Posterior cingulate gyrus (tissue), 11 donors: ENCODE data around the gene RUNX1.
"Not testable (repeated sequence)": the region's sequence is repeated elsewhere in the genome, so short reads cannot be mapped to it uniquely, and the experiment has no call there.

Experiments used
- DNase-seq, 10 donors: peaks; one replicate each; pipeline versions ENCODE4 v3.0.0 to v3.0.0-alpha.2; 2020 to 2021; ENCODE audit warnings: mixed read lengths in 3 of 10
- intact Hi-C: fragments of 100-400 bp; cut with DNase I; formaldehyde crosslinking; loops from one replicate; pipeline ENCODE4 v1.15.1; 2023

The RUNX1 gene

DNA sequence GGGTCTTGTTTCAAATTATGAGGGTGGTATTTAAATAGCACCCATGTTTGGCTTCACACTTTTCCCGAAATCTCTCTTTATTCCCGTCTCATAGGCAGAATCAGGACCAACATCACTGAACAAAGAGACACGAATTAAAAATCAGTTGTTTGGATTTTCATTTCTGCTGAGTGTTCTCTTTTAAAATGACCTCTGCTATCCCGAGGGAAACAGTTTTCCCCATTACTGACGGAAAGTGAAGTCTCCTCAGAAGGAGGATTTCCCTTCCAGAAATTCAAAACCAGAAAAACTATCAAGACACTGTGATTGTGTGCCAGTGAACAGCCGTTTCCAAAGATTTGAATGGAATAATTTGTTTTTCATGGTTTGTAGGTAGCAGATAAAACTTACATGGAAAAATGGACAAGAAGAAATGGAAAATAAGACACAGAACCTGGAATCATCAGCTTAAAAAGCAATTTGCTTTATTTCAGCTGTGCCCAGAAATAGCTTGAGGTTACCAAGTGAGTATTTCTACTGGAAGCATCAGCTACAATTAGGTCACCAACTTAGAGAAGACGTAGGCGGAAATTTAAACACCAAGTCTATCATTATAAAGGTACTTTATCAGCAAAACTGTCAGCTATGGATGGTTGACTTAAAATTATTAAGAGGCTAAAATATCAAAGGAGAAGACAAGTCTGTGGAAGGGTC lies 68.5 kb downstream of the RUNX1 start:
- no peak for DNase-seq
- intact Hi-C loops: loop anchor here (10.0 kb wide), 1 partner anchor 64 kb away; the partner anchor contains the start of gene RUNX1

DNA sequence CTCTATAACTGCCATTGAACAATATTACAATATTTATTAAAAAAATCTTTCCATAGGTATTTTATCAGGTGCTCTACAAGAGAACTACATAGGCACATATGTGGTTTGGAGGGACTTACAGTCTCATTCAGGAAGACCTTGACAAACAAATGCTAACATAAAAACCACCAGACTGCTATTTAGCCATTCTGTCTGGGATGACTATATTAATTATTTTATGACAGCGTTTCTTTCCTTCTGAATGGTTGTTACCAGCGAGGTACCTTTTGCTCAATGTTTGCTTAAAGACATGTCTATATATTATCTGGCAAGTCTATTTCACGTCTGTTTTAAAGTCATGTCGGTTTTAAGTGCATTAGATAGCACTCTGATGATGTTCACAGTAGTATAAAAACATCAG lies 69.7 kb downstream of the RUNX1 start:
- intact Hi-C loops: no loop called here

DNA sequence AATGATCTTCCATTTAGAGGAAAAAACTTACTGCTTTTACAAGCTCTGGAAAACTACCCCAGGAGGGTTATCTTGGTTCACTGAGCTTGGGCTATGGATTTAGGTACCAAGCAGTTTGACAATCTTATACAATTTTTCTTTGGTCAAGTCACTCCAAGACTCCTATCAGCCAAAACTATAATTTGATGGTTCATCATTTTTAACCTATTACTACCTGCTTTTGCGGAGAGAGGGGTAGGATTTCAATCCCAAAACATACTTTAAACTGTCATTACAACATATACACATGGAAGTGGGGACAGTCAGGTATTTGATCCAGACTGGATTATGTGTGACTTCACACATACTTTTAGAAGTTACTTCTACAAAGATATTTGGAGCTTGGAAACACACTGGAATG lies 71.8 kb downstream of the RUNX1 start:
- intact Hi-C loops: no loop called here
- DNase-seq: no peak

More for the DNA sequence above, 69.7 kb downstream of the RUNX1 start:
- DNase-seq: no peak

DNA sequence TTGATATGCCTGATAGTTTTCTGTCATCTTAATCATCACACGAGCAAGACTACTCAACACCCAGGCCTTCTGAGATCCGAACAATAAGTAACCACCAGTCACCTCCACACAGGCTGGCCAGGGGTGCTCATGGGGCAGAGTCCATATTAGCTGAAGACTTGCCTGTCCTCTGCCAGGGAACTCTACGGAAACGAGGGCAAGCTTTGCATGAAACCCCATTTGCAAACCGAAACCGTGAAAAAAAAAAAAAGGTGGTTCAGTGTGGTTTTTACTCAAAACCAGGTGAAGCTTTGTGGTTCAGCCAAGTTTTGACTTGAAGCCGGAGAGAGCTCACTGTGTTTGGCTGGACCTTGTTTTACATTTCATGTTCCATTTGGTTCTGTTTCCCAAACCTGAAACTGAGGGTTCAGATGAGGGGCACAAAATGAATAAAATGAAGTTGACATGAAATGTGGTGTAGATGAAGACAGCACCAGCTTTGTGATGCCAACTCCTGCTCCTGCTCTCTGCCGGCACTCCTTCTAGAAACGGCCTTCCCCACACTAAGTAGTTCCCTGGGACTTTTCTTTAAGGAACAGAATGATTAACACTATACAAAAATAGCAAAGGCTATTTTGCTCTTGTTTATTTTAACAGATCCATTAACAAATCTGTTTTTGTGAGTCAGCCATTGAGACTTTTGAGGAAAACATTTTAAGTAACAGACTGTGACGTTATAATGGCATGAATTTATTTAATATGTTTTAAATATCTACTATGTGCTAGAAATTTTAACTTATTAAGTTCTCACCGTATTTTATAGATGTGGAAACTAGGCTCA lies 74.7 kb downstream of the RUNX1 start:
- no peak for DNase-seq
- intact Hi-C loops: no loop called here

DNA sequence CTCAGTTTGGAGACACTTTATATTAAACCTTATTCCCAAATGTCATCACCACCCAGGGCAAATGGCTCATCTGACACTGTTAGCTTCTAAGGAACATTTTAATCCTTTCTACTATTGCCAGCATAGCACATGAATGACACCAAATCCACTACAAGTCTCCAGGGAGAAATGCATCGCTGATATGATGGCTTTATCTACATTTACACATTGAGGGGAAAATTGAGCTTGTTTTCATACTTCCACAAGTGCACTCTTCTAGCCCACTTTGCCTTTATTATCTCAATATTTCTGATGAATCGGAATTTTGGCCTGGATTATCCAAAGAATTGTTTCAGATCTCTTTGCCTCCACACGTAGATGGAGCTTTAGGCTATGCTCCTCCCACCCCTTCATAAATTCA lies 75.4 kb downstream of the RUNX1 start:
- intact Hi-C loops: no loop called here
- no peak for DNase-seq

DNA sequence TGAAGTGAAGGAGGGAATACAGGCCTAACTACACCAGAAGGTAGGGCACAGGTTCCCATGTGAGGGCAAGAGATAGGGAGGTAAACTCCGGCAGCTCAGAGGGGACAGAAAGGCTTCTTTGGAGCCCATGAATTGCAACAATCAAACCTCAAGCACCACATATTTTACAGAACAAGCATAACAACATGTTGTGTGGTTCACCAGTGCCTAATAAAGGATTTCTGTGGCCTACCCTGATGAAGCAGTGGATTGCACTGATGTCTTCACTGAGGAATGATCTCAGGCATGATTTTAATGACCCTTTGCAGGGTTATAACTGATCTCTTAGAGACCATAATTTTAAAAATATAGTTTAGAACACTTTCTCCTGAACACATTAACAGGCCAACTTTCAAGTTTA lies 77.4 kb downstream of the RUNX1 start:
- no peak for DNase-seq
- intact Hi-C loops: no loop called here

DNA sequence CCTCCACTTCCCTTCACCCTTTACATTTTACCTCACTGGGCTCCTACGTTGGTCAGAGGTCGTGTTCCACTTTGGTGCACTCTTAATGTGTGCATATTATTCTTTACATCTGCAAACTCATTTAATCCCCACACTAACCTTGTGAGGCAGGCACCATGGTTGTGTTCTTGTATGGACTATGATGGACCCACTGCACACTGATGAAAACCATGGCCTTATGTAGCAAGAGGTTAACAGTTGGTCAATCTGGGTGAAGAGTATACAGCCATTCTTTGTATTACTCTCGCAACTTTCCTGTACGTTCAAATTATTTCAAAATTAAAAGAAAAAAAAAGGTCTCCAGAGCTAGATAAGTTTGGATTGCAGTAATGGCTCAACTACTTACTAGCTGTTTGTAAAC lies 78.5 kb downstream of the RUNX1 start:
- DNase-seq: no peak
- intact Hi-C loops: no loop called here

DNA sequence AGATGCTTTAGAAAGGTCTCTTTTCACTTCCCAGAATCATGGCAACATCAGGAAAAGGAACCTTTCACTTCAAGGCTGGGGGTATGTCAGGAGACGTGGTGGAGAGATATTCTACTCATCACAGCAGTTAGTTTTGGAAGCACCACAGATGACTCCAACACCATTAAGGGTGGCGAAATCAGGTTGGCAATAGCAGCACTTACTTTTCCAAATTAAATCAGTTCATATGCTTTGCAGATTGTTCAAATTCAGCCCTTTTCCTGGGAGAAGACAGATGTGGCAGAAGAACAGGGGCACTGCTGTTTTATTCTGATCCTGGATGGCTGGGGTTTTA lies 79.0 kb downstream of the RUNX1 start:
- intact Hi-C loops: no loop called here
- DNase-seq: no peak

DNA sequence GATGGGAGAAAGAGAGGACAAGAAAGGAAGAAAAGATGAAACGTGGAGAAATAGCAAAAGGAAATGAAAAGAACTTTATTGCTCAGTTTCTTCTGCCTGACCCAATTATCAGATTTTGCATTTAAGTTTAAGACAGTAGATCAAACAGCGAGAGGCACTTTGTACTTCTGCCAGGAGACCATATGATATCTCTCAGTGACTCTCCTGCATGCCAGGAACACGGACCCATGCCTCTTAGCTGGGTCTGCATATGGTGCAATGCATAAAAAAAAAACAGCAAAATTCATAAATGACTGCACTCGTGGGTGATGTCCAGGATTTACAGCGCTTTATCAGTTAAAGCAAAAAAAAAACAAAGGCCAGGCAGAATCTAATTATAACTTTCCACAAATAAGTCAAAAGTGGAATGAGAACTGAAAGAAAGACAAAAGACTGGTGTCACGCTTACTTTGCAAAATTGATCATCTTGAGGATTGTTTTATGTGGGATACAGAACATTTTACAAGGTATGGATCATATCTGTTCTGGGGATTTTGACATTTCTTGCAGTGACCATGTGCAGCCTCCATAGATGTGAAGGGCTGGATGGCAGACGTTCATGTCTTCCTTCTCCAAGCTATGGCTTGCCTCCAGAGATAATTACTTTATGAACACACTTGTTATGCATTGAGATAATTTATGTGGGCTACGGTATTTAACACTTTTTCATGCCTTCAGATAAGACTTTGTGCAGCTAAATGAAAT lies 79.5 kb downstream of the RUNX1 start:
- intact Hi-C loops: no loop called here
- DNase-seq: no peak

DNA sequence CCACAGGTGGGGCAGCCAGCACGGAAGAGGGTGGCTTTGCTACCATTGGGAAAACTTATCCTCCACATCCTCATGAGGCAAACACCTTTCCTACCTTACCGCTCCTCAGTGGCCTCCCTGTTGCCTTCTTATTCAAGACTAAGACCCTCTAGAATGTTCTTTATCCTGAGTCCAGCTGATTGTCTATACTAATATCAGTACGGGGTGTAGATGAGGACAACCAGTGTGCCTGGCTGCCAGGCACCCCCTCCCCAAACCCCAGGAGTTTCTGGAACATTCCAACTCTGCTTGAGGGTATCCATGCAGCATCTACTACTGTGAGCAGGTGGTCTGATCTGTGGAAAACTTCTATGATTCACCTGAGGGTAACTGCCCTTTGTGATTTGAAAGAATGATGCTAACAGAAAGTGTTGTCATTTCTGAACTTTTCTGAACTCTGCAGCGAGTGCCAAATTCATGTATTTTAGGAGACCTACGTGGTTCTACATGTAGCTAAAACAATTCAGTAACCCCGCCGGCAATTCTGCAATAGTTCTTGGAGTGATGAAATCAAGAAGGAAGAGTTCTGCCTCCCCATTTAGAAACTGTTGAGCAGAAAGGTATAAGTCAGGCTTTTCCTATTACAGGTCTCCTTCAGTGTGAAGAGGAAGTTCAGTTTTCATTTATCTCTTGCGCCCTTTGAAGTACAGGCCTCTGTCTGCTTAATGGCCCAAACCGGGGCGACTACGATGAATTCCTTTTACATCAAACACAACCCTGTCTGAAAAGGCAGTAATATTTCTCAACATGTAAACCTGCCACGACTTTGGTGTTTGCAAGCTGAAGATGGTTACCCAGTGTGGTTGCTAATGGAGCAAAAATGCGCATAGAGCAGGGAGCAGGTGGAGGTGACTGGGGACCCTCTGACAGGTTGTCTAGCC lies 80.4 kb downstream of the RUNX1 start:
- no peak for DNase-seq
- intact Hi-C loops: no loop called here

DNA sequence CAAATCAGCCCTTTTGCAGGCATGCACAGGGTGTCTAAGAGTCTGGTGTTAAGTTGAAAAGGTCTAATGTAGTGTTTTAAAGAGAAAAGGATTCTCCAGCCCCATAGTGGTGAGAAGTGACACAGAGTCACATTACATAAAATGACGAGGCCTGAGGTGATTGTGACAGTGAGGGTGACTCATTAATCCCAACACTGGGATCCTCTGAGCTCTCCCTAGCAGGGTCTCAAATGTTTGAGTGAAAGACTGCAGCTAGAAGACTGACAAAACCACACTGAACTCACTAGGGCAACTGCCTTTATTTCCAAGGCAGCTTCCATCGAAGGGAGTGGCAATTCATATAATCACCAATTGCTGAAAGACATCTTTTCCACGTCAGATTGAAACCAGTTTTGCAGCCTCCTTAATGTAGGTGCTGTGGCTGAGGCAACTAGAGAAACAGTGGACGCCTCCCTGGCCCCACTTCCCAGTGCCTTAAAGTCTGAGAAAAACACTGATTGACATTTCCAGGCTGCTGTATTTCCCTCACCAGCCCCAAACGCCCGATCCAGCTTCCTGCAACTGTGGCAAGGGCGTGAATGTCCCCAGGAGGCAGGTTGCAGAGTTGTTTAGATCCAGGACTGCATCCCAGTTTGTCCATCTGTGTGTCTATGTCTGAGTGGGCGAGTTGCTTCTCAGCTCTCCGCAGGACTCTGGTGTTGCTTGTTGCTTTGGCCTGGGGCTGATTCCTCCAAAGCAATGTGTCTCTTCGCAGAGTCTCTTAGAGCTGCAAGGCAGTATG lies 81.4 kb downstream of the RUNX1 start:
- intact Hi-C loops: no loop called here
- DNase-seq: no peak

DNA sequence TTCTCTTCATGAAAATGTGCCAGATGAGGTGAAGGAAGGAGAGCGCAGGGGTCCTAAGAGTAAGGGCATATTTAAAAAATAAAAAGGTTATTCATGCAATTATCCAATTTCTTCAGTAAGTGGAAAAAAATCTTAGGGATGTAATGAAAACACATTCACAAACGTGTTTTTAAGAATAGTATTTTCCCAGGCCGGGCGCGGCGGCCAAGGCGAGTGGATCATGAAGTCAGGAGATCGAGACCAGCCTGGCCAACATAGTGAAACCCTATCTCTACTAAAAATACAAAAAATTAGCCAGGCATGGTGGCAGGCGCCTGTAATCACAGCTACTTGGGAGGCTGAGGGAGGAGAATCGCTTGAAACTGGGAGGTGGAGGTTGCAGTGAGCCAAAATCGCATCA lies 82.2 kb downstream of the RUNX1 start:
- intact Hi-C loops, DNase-seq: not testable (repeated sequence)

DNA sequence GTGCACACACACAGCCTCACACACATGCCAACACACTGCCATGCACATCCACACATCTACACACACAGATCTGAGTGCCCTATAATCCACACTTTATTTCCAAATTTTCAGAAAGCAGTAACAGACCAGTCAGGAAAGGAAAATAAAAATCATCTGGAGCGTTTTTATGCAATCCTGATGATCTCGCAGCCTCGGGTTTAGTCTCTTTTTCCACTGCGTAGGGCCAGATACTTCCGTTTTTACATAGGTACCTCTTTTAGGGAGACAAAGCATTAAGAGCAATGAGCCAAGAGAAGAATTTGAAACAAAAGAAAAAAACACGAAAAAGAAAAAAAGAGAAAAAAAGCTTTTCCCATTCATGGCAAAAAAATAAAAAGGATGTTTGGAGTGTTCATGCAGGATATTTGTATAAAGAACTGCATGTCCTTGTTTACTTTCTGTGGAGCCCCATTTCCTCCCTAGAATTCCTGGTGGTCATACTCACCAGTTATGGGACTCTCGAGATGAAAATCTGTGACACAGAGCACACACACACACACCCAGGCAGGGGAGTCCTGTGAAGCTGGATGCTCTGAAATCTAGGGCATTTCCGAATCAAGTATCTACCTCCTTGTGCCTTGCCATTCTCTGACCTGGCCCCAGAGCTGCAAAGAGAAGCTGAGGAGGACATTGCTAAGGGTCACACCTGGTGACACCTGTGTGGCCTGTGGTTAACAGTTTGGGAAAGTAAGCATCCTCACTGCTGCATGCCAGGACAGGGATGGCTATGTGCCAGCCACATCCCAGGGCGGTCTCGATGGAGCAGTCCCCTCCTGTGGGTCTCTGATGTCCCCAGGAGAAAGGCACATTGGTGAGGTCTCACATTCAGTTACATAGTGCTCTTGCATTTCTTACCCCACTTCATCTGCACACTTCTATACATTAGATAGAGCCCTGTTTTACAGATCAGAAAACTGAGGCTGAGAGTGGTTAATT lies 83.6 kb downstream of the RUNX1 start:
- DNase-seq: no peak
- intact Hi-C loops: no loop called here

DNA sequence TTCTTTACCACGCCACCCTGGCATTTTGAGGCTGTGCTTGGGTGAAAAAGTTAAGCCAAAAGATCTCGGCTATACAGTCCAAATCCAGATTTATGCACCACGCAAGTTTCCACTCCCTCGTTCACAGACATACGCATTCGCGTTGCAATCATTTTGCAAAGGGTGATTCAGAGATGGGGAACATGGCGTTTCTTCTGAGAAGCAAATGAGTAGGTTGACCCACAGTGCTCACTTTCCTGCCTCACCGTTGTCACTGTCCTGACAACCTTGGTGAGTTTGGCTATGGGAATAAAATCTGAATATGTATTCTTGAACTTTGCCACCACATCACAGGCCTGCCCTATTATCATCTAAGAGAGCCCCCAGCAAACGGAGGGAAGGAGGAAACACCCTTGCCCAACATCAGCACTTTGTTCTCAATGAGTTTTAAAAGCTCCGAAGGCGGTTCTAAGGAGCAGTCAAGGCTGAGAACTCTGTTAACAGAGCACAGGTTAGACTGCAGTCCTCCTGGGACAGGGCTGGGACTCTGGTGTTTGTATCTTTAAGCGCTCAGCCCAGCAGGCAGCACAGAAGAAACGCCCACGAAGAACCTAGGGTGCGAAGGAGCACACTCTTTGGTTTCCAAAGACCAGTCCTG lies 86.4 kb downstream of the RUNX1 start:
- no peak for DNase-seq
- intact Hi-C loops: loop anchor here (1.0 kb wide), 1 partner anchor 13 kb away; no protein-coding TSS in a partner anchor

DNA sequence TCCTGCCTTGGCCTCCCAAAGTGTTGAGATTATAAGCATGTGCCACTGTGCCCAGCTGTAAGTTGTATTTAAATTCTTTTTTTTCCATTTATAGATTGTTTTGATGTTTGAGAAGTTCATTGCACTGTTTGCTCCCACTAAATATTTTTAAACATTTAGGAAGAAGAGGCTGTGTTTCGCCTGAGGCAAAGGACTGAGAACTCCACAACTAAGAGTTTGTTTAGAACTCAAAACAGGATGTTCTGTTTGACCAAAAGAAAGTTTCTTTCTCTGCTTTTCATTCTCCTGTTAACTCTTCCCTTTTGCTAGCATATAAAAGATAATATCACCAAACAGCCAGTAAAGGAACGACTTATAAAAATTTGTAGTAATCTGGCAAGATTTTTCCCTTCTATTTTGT lies 87.0 kb downstream of the RUNX1 start:
- no peak for DNase-seq
- intact Hi-C loops: loop anchor here (1.0 kb wide), 1 partner anchor 13 kb away; no protein-coding TSS in a partner anchor

DNA sequence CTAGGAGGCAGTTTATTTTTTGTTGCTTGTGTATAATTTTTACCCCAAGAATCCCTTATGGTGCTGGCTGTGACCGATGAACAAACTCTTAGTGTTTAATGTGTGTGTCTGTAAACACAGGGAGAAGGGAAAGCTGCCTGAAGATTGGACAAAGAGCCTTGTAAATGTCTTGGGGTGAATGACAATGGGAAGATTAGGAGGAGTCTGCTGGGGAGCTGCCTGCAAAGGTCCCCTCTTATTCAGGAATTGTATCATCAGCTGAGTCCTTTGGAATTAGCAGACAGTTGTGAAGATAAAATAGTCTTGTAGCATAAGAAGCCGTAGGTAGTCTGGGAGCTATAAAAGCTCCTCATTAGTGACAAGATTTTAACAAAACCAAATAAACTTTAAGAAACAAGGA lies 88.4 kb downstream of the RUNX1 start:
- intact Hi-C loops: no loop called here
- no peak for DNase-seq

DNA sequence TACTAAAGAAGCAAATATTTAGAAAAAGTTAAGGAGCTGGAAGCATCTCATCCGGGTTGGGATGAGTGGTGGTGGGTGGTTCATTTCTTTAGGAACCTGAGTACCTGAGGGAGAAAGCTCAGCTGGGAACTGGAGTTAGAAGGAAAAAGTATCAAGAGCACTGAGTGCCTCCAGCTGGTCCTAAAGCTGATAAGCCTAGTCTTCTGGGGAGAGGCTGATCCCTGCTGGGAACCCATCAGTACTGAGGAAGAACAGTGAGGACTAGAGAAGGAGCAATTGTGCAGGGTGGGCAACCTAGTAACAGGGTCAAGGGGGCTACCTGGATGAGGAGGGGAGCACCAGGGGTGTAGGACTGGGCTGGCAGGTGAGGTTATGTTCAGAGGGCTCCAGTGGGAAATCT lies 89.5 kb downstream of the RUNX1 start:
- no peak for DNase-seq
- intact Hi-C loops: no loop called here

DNA sequence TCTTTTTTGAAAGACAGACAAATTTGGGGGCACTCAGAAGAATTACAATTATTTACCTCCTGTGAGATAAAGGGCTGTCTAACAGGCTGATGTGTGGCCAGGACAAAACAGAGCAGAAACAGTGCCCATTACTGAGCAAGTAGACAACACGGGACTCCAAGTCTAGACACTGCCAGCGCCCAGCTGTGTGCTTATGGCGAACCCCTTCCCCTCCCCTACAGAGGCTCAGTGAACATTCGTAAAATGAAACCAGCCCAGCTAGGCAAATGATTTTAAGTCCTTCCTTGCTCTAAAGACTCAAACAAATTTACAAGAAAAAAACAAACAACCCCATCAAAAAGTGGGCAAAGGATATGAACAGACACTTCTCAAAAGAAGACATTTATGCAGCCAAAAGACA lies 91.1 kb downstream of the RUNX1 start:
- no peak for DNase-seq
- intact Hi-C loops: no loop called here
